Loucy (cell line): ENCODE results near the gene CD46.
A peak's percentile ranks its signal among the peaks of the same experiment; 100 is the strongest.
"Not testable (repeated sequence)": the region's sequence is repeated elsewhere in the genome, so short reads cannot be mapped to it uniquely, and the experiment has no call there.

ENCODE experiments used
- H2AFZ ChIP-seq: fragments of 200-600 bp; sonication (generic); 2 replicates; pipeline ENCODE4 v1.6.0; 2016; ENCODE audit warnings: antibody characterized with exemption, mild to moderate bottlenecking, low read length, moderate library complexity
- H3F3A ChIP-seq: fragments of 200-600 bp; 2 replicates; pipeline ENCODE4 v1.6.0; 2016; ENCODE audit warnings: antibody characterized with exemption, low read depth, mild to moderate bottlenecking
- H3K27me3 ChIP-seq: fragments of 200-600 bp; sonication (generic); 2 replicates; pipeline ENCODE4 v1.6.1; 2014; ENCODE audit warnings: low read length, mild to moderate bottlenecking; ENCODE audit not compliant: insufficient read depth, poor library complexity, severe bottlenecking
- H3K36me3 ChIP-seq: fragments of 200-600 bp; sonication (generic); 2 replicates; pipeline ENCODE4 v1.6.1; 2016; ENCODE audit warnings: low read length; ENCODE audit not compliant: insufficient read depth
- H3K4me1 ChIP-seq: fragments of 200-600 bp; sonication (generic); 2 replicates; pipeline ENCODE4 v1.5.1; 2014; ENCODE audit warnings: low read length, mild to moderate bottlenecking; ENCODE audit not compliant: insufficient read depth, poor library complexity, severe bottlenecking
- H3K4me2 ChIP-seq: fragments of 200-600 bp; sonication (generic); 2 replicates; pipeline ENCODE4 v1.6.0; 2014; ENCODE audit warnings: antibody characterized with exemption, low read length, low read depth, mild to moderate bottlenecking; ENCODE audit not compliant: poor library complexity, severe bottlenecking
- H3K4me3 ChIP-seq: fragments of 200-600 bp; sonication (generic); 2 replicates; pipeline ENCODE4 v1.5.1; 2014; ENCODE audit warnings: low read length, mild to moderate bottlenecking, mixed read lengths; ENCODE audit not compliant: poor library complexity, severe bottlenecking
- H3K79me2 ChIP-seq: fragments of 200-600 bp; sonication (generic); 2 replicates; pipeline ENCODE4 v1.6.1; 2014; ENCODE audit warnings: low read length; ENCODE audit not compliant: insufficient read depth
- H3K9ac ChIP-seq: fragments of 200-600 bp; sonication (generic); 2 replicates; pipeline ENCODE4 v1.6.0; 2014; ENCODE audit warnings: mild to moderate bottlenecking, low read depth, low read length, moderate library complexity; ENCODE audit not compliant: poor library complexity, severe bottlenecking
- H3K9me2 ChIP-seq: fragments of 200-600 bp; sonication (generic); replicated peaks from 2 replicates; pipeline ENCODE4 v1.6.1; 2016; ENCODE audit warnings: low read depth, low read length, mixed read lengths
- H3K9me3 ChIP-seq: fragments of 200-600 bp; sonication (generic); 2 replicates; pipeline ENCODE4 v1.6.1; 2014; ENCODE audit warnings: mild to moderate bottlenecking, antibody characterized with exemption, low read length, low read depth; ENCODE audit not compliant: insufficient read depth
- H4K20me1 ChIP-seq: fragments of 200-600 bp; sonication (generic); 2 replicates; pipeline ENCODE4 v1.6.0; 2014; ENCODE audit warnings: antibody characterized with exemption, low read length, mild to moderate bottlenecking; ENCODE audit not compliant: insufficient read depth, poor library complexity, severe bottlenecking
- CTCF ChIP-seq: fragments of 200-600 bp; sonication (generic); conservative IDR thresholded peaks from 2 replicates; pipeline ENCODE4 v1.5.1; 2014; ENCODE audit warnings: mild to moderate bottlenecking, antibody characterized with exemption, low read length
- EZH2phosphoT487 ChIP-seq: fragments of 200-600 bp; IDR thresholded peaks from 2 replicates; pipeline ENCODE4 v1.6.1; 2018; ENCODE audit warnings: antibody characterized with exemption, mild to moderate bottlenecking, moderate library complexity, borderline replicate concordance

CD46 gene

GRCh38 chr1:207747627-207748492 is 4.0 kb upstream of the CD46 start:
- peaks cover 23% of the 10 kb centered on the region for H3K79me2 ChIP-seq
- H3K36me3 ChIP-seq, result no peaks in the 10 kb centered on the region
- H3K4me1 ChIP-seq, result peaks cover 38% of the 10 kb centered on the region
- H2AFZ ChIP-seq, result no peak overlapping the region
- TF ChIP-seq CTCF (no peak), EZH2phosphoT487 (no peak)
- no peaks in the 10 kb centered on the region for H3F3A ChIP-seq
- peaks cover 9% of the 10 kb centered on the region for H4K20me1 ChIP-seq
- H3K9ac ChIP-seq, result no peak overlapping the region
- H3K27me3 ChIP-seq, result peaks cover 5% of the 10 kb centered on the region
- no peak overlapping the region for H3K4me3 ChIP-seq
- H3K9me2 ChIP-seq, result no peaks in the 10 kb centered on the region
- peak overlapping the region; percentile 96 for H3K4me2 ChIP-seq
- H3K9me3 ChIP-seq, result no peaks in the 10 kb centered on the region

GRCh38 chr1:207748737-207749528 is 2.9 kb upstream of the CD46 start:
- H4K20me1 ChIP-seq, result peaks cover 20% of the 10 kb centered on the region
- H2AFZ ChIP-seq, result 0 out of 2 replicates have a peak overlapping the region, but pooled peaks have one; percentile 34
- H3K79me2 ChIP-seq, result peaks cover 34% of the 10 kb centered on the region
- peaks cover 5% of the 10 kb centered on the region for H3K27me3 ChIP-seq
- H3K4me1 ChIP-seq, result peaks cover 42% of the 10 kb centered on the region
- TF ChIP-seq CTCF (no peak), EZH2phosphoT487 (no peak)
- H3K9ac ChIP-seq, result peak overlapping the region; percentile 86
- no peaks in the 10 kb centered on the region for H3F3A ChIP-seq
- H3K36me3 ChIP-seq, result no peaks in the 10 kb centered on the region
- peak overlapping the region; percentile 96 for H3K4me2 ChIP-seq
- H3K9me3 ChIP-seq, result no peaks in the 10 kb centered on the region
- H3K4me3 ChIP-seq, result peak overlapping the region; percentile 50
- no peaks in the 10 kb centered on the region for H3K9me2 ChIP-seq

- Histone ChIP-seq H3K4me2 (peak overlapping the region; percentile 96), H4K20me1 (peaks cover 38% of the 10 kb centered on the region), H3K9me2 (no peaks in the 10 kb centered on the region), H2AFZ (no peak overlapping the region), H3K79me2 (peaks cover 52% of the 10 kb centered on the region), H3F3A (no peaks in the 10 kb centered on the region), H3K36me3 (no peaks in the 10 kb centered on the region), H3K9me3 (no peaks in the 10 kb centered on the region), H3K4me3 (peak overlapping the region; percentile 92), H3K4me1 (peaks cover 60% of the 10 kb centered on the region), H3K9ac (peak overlapping the region; percentile 86), H3K27me3 (peaks cover 5% of the 10 kb centered on the region)
- TF ChIP-seq CTCF (no peak), EZH2phosphoT487 (no peak)
Observed at GRCh38 chr1:207750631-207751305, 1.1 kb upstream of the CD46 start.

- not testable (repeated sequence) for H3F3A ChIP-seq, H3K36me3 ChIP-seq, H3K9me2 ChIP-seq, H3K9me3 ChIP-seq, H3K27me3 ChIP-seq
- Histone ChIP-seq H3K4me3 (peak overlapping the region; percentile 92), H3K79me2 (peaks cover 59% of the 10 kb centered on the region), H4K20me1 (peaks cover 44% of the 10 kb centered on the region), H3K4me1 (peaks cover 65% of the 10 kb centered on the region), H3K9ac (peak overlapping the region; percentile 86), H2AFZ (peak overlapping the region; percentile 57), H3K4me2 (peak overlapping the region; percentile 96)
Observed at GRCh38 chr1:207751463-207751789, 428 bp upstream of the CD46 start.
